DMS79 (cell line): ENCODE data around the gene MAG.

Experiments
- DNase-seq: peaks from one replicate; lab custom pipeline; 2025; lab: John Stamatoyannopoulos, UW

Gene MAG

GRCh38 chr19:35265126-35265899 is 26.6 kb upstream of the MAG start:
- DNase-seq = no peak

GRCh38 chr19:35265900-35266519 is 26.0 kb upstream of the MAG start:
- no peak for DNase-seq

- DNase-seq = no peak
Measured at GRCh38 chr19:35266520-35267352, 25.2 kb upstream of the MAG start.

GRCh38 chr19:35267353-35267817 is 24.6 kb upstream of the MAG start:
- no peak for DNase-seq

- peak; percentile 21 for DNase-seq
Measured at GRCh38 chr19:35267818-35268535, 24.0 kb upstream of the MAG start.

GRCh38 chr19:35268536-35269437 is 23.2 kb upstream of the MAG start, which contains the start of gene USF2:
USF2 (plus strand) TSS chr19:35268962; CDS start chr19:35269102, 140 bp downstream.
- DNase-seq = peak; percentile 25

- peak; percentile 19 for DNase-seq
Measured at GRCh38 chr19:35269438-35270117, 22.4 kb upstream of the MAG start.

- no peak for DNase-seq
Measured at GRCh38 chr19:35270381-35270811, 21.6 kb upstream of the MAG start.

- DNase-seq = no peak
Measured at GRCh38 chr19:35271546-35271945, 20.4 kb upstream of the MAG start.

- no peak for DNase-seq
Measured at GRCh38 chr19:35272122-35272719, 19.7 kb upstream of the MAG start.

GRCh38 chr19:35272954-35273649 is 18.9 kb upstream of the MAG start:
- DNase-seq = no peak

- DNase-seq = no peak
Measured at GRCh38 chr19:35273686-35274259, 18.2 kb upstream of the MAG start.

GRCh38 chr19:35274323-35274722 is 17.6 kb upstream of the MAG start:
- no peak for DNase-seq

GRCh38 chr19:35276706-35277281 is 15.2 kb upstream of the MAG start:
- no peak for DNase-seq

GRCh38 chr19:35278578-35279284 is 13.2 kb upstream of the MAG start:
- DNase-seq = no peak

GRCh38 chr19:35279374-35279773 is 12.6 kb upstream of the MAG start:
- no peak for DNase-seq

GRCh38 chr19:35279985-35280821 is 11.8 kb upstream of the MAG start:
- peak; percentile 66 for DNase-seq
